Heart right ventricle (tissue), 16 donors: ENCODE measurements around the gene TNFRSF6B. TPM values are rescaled to one million over a fixed set of nuclear protein-coding genes. Genes with fewer than 3 reads are reported as not detected.

Experiments used
- ATAC-seq, 8 donors: fragments of 200-7000 bp; cut with Tn5 transposase; one replicate each; pipeline ENCODE4 v1.9.1; 2020; ENCODE audit warnings: mild to moderate bottlenecking in 8 of 8, moderate library complexity in 8 of 8, moderate number of reproducible peaks in 1 of 8
- DNase-seq, 2 donors: peaks; one replicate each; pipeline ENCODE4 v3.0.0-alpha.2; 2020
- H3K27ac ChIP-seq, 10 donors: fragments of 200-600 bp; sonication (generic) in 2 of 10; one replicate each; pipeline versions ENCODE4 v1.5.0 to v1.8.0; 2020 to 2022; ENCODE audit warnings: mild to moderate bottlenecking in 3 of 10
- H3K27me3 ChIP-seq, 7 donors: fragments of 200-600 bp; one replicate each; pipeline ENCODE4 v1.8.0; 2021 to 2022; ENCODE audit warnings: mild to moderate bottlenecking in 2 of 7
- H3K36me3 ChIP-seq, 9 donors: fragments of 200-600 bp; sonication (generic) in 1 of 9; one replicate each; pipeline versions ENCODE4 v1.5.0 to v1.8.0; 2020 to 2022; ENCODE audit warnings: mild to moderate bottlenecking in 2 of 9
- H3K4me1 ChIP-seq, 9 donors: fragments of 200-600 bp; sonication (generic) in 1 of 9; one replicate each; pipeline versions ENCODE4 v1.5.0 to v1.8.0; 2020 to 2022; ENCODE audit warnings: mild to moderate bottlenecking in 4 of 9
- H3K4me3 ChIP-seq, 10 donors: fragments of 200-600 bp; sonication (generic) in 2 of 10; one replicate each; pipeline versions ENCODE4 v1.5.0 to v1.8.0; 2020 to 2022; ENCODE audit warnings: mild to moderate bottlenecking in 7 of 10, moderate library complexity in 2 of 10
- H3K9me3 ChIP-seq, 11 donors: fragments of 200-600 bp in 10 of 11; sonication (generic) in 2 of 11; one replicate each; pipeline versions ENCODE4 v1.5.0 to v1.8.0; 2013 to 2022; ENCODE audit warnings: mild to moderate bottlenecking in 2 of 11, control low read depth in 1 of 11, moderate library complexity in 1 of 11
- WGBS, 2 donors: extraction: QIAGEN DNeasy Blood & Tissue Kit; methylation state at CpG; one replicate each; pipeline ENCODE4 v1.1.7; 2013; ENCODE audit warnings: inconsistent platforms in 1 of 2; 5-methylcytosine and 5-hydroxymethylcytosine counted together
- intact Hi-C, 10 donors: fragments of 100-400 bp; cut with DNase I; formaldehyde crosslinking; loops; one replicate each; pipeline versions ENCODE4 v1.11.1 to v1.14.2; 2022
- polyA plus RNA-seq, 2 donors: library from polyadenylated mRNA; stranded (reverse); fragments of 200-250 nt; gene quantifications; one replicate each; pipeline ENCODE4 v1.2.3, GENCODE V29; 2013
- total RNA-seq, 10 donors: library from RNA; stranded (reverse); fragmentation: NEBNext Ultra II Directional in 3 of 10; extraction: Animal tissue kit (Norgen Biotek cat#: 25700) in 3 of 10; gene quantifications; one replicate each; pipeline versions ENCODE4 v1.2.1 to v1.2.4, GENCODE V29; 2021 to 2023
- TF ChIP-seq, protein P1 (sequence below), 9 donors: fragments of 200-600 bp; sonication (generic) in 2 of 9; IDR thresholded peaks; one replicate each; pipeline versions ENCODE4 v1.5.0 to v1.8.0; 2021 to 2022; ENCODE audit warnings: antibody characterized with exemption in 9 of 9, mild to moderate bottlenecking in 5 of 9, moderate library complexity in 1 of 9
- donor health status: Arrhythmogenic right ventricular cardiomyopathy.
- donor health status: ischemic (EF 13 %, LVEDD 7.1; RV severe dilation, severe dysfunction).
- donor health status: healthy with polysubstance abuse.
- donor health status: DM: no; HTN: yes; CAD: no.
- donor health status: DM: no; HTN: no; CAD: no.
- donor health status: ischemic (EF 25% LVEDD 6.9; RV normal size, moderate dysfunction).
- donor health status: ischemic (EF 25% LVEDD 5.7; RV mildly dilated, moderate dysfunction).
- donor health status: healthy.
- donor health status: DM: yes; HTN: yes; CAD: no.
- donor health status: Ischemic cardiomyopathy.
- donor health status: ischemic (EF 35%, LVEDD 5.7; RV mildly dilated, moderate dysfunction).
- donor health status: nonischemic (EF 11% LVEDD 7.7; RV severe dilation, severe dysfunction).
- donor health status: DM: yes; HTN: yes; CAD: no.
- donor health status: PGD.
- donor health status: ischemic (EF 29% LVEDD 5.4; RV normal size, mild dysfunction).
- donor health status: nonischemic (EF 23%, LVEDD 6.1; RV moderate dilation, normal function).

The TNFRSF6B gene
- total and polyA plus RNA-seq, 12 donors, result 0.26 to 12.5 (median 0.82) TPM

GRCh38 chr20:63692436-63693082 is 3.9 kb upstream of the TNFRSF6B start:
- peak overlapping the region in 3 of 10 donors; percentile 11 to 44 (median 29) for H3K27ac ChIP-seq
- H3K4me1 ChIP-seq, result peaks cover 20 to 56% (median 48%) of the 10 kb centered on the region in 9 donors

GRCh38 chr20:63693083-63693732 is 3.2 kb upstream of the TNFRSF6B start:
- Histone ChIP-seq H3K27ac (peak overlapping the region in 3 of 10 donors; percentile 11 to 44 (median 29)), H3K9me3 (no peaks in the 10 kb centered on the region), H3K4me1 (peaks cover 13 to 56% (median 46%) of the 10 kb centered on the region in 9 donors), H3K36me3 (peaks cover 0 to 39% (median 5%) of the 10 kb centered on the region in 9 donors), H3K4me3 (no peak overlapping the region), H3K27me3 (no peaks in the 10 kb centered on the region)
- WGBS, 2 donors, result 83 to 86% methylated on average over 10 of the region's 10 CpGs
- intact Hi-C loops, result no loop called here
- DNase-seq (peak in 1 of 2 donors; percentile 14), ATAC-seq (no peak)
- TF ChIP-seq, protein P1, sequence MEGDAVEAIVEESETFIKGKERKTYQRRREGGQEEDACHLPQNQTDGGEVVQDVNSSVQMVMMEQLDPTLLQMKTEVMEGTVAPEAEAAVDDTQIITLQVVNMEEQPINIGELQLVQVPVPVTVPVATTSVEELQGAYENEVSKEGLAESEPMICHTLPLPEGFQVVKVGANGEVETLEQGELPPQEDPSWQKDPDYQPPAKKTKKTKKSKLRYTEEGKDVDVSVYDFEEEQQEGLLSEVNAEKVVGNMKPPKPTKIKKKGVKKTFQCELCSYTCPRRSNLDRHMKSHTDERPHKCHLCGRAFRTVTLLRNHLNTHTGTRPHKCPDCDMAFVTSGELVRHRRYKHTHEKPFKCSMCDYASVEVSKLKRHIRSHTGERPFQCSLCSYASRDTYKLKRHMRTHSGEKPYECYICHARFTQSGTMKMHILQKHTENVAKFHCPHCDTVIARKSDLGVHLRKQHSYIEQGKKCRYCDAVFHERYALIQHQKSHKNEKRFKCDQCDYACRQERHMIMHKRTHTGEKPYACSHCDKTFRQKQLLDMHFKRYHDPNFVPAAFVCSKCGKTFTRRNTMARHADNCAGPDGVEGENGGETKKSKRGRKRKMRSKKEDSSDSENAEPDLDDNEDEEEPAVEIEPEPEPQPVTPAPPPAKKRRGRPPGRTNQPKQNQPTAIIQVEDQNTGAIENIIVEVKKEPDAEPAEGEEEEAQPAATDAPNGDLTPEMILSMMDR (IDR thresholded peaks at IDR 0.05), result no peak

More at GRCh38 chr20:63692436-63693082, 3.9 kb upstream of the TNFRSF6B start:
- TF ChIP-seq, protein P1 (IDR thresholded peaks at IDR 0.05), result peak in 1 of 9 donors; percentile 9
- ATAC-seq (no peak), DNase-seq (peak in 1 of 2 donors; percentile 18)
- intact Hi-C loops, result no loop called here
- H3K27me3 ChIP-seq, result no peaks in the 10 kb centered on the region
- no peak overlapping the region for H3K4me3 ChIP-seq
- H3K36me3 ChIP-seq, result peaks cover 0 to 33% (median 5%) of the 10 kb centered on the region in 9 donors
- no peaks in the 10 kb centered on the region for H3K9me3 ChIP-seq
- 70 to 73% methylated on average over 19 to 20 of the region's 20 CpGs for WGBS, 2 donors

- Histone ChIP-seq H3K4me3 (no peak overlapping the region), H3K9me3 (no peaks in the 10 kb centered on the region), H3K27me3 (no peaks in the 10 kb centered on the region), H3K27ac (peak overlapping the region in 1 of 10 donors; percentile 10), H3K36me3 (peaks cover 0 to 40% (median 5%) of the 10 kb centered on the region in 9 donors), H3K4me1 (peaks cover 16 to 56% (median 46%) of the 10 kb centered on the region in 9 donors)
- TF ChIP-seq, protein P1 (IDR thresholded peaks at IDR 0.05), result no peak
- ATAC-seq (no peak), DNase-seq (peak in 1 of 2 donors; percentile 11)
- 90 to 96% methylated on average over 21 of the region's 21 CpGs for WGBS, 2 donors
- intact Hi-C loops, result no loop called here
Observed at GRCh38 chr20:63693733-63694583, 2.5 kb upstream of the TNFRSF6B start.
